A673 (cell line): ENCODE data around the gene ZFP69B.

ENCODE experiments used
- CTCF ChIP-seq: fragments of 300-800, 200-600 bp; sonication (generic); conservative IDR thresholded peaks from 2 replicates; pipeline ENCODE4 v1.5.1; 2017; ENCODE audit warnings: low read depth, mild to moderate bottlenecking, antibody characterized with exemption, low read length, moderate library complexity, mixed read lengths
- EZH2 ChIP-seq: fragments of 200-600 bp; sonication (generic); IDR thresholded peaks from 2 replicates; pipeline ENCODE4 v1.6.1; 2017; ENCODE audit warnings: borderline replicate concordance, low read depth, mild to moderate bottlenecking, mixed read lengths, antibody characterized with exemption, low read length; ENCODE audit not compliant: poor library complexity, severe bottlenecking

GRCh38 chr1:40416709-40417108 lies 33.6 kb upstream of the ZFP69B start:
- TF ChIP-seq CTCF (no peak), EZH2 (no peak)
